SU-DHL-6 (cell line): ENCODE measurements around the gene P4HTM.

ENCODE experiments used
- H2AFZ ChIP-seq: fragments of 200-600 bp; sonication (generic); 2 replicates; pipeline ENCODE4 v1.6.1; 2014; ENCODE audit warnings: low read depth, mild to moderate bottlenecking, moderate library complexity, mixed read lengths, antibody characterized with exemption, low read length; ENCODE audit not compliant: severe bottlenecking
- H3F3A ChIP-seq: fragments of 200-600 bp; shearing (Covaris generic); 2 replicates; pipeline ENCODE4 v1.6.0; 2016; ENCODE audit warnings: antibody characterized with exemption, mild to moderate bottlenecking; ENCODE audit not compliant: insufficient read depth
- H3K27ac ChIP-seq: fragments of 200-600 bp; sonication (generic); 2 replicates; pipeline ENCODE4 v1.5.1; 2016; ENCODE audit warnings: low read depth, mild to moderate bottlenecking, low read length, moderate library complexity, mixed read lengths
- H3K27me3 ChIP-seq: fragments of 200-600 bp; sonication (generic), shearing (Covaris generic); 2 replicates; pipeline ENCODE4 v1.6.0; 2014; ENCODE audit warnings: mild to moderate bottlenecking, low read length
- H3K36me3 ChIP-seq: fragments of 200-600 bp; sonication (generic); 2 replicates; pipeline ENCODE4 v1.6.1; 2014; ENCODE audit warnings: mild to moderate bottlenecking, low read length, mixed read lengths
- H3K4me2 ChIP-seq: fragments of 300-600, 200-600 bp; shearing (Covaris generic), sonication (generic); 2 replicates; pipeline ENCODE4 v1.6.0; 2014; ENCODE audit warnings: low read length, low read depth, mild to moderate bottlenecking; ENCODE audit not compliant: poor library complexity, severe bottlenecking
- H3K4me3 ChIP-seq: fragments of 200-600 bp; sonication (generic); 2 replicates; pipeline ENCODE4 v1.5.1; 2014; ENCODE audit warnings: antibody characterized with exemption, low read length, mild to moderate bottlenecking, mixed read lengths; ENCODE audit not compliant: insufficient read depth, poor library complexity, severe bottlenecking
- H3K79me2 ChIP-seq: fragments of 200-600 bp; sonication (generic); 2 replicates; pipeline ENCODE4 v1.6.1; 2014; ENCODE audit warnings: mild to moderate bottlenecking, low read length, moderate library complexity; ENCODE audit not compliant: insufficient read depth
- H3K9ac ChIP-seq: fragments of 200-600 bp; sonication (generic); 2 replicates; pipeline ENCODE4 v1.7.0; 2014; ENCODE audit warnings: mild to moderate bottlenecking, low read length
- H3K9me2 ChIP-seq: fragments of 200-600 bp; sonication (generic); replicated peaks from 2 replicates; pipeline ENCODE4 v1.6.1; 2014; ENCODE audit warnings: low read length; ENCODE audit not compliant: insufficient read depth
- H3K9me3 ChIP-seq: fragments of 200-600 bp; sonication (generic); 2 replicates; pipeline ENCODE4 v1.6.1; 2014; ENCODE audit warnings: low read length, mixed read lengths; ENCODE audit not compliant: insufficient read depth
- H4K20me1 ChIP-seq: fragments of 200-600 bp; sonication (generic); 2 replicates; pipeline ENCODE4 v1.6.1; 2014; ENCODE audit warnings: low read depth, mild to moderate bottlenecking, antibody characterized with exemption, low read length, moderate library complexity, mixed read lengths
- CTCF ChIP-seq: fragments of 200-600 bp; sonication (generic); IDR thresholded peaks from one replicate; pipeline ENCODE4 v1.5.1; 2017; ENCODE audit warnings: antibody characterized with exemption, mild to moderate bottlenecking, low read length, moderate library complexity; ENCODE audit not compliant: insufficient read depth, poor library complexity, severe bottlenecking
- EZH2phosphoT487 ChIP-seq: fragments of 200-600 bp; sonication (generic), shearing (Covaris generic); conservative IDR thresholded peaks from 2 replicates; pipeline ENCODE4 v1.6.1; 2018; ENCODE audit warnings: mild to moderate bottlenecking, antibody characterized with exemption, low read length, moderate library complexity, mixed read lengths

Gene P4HTM

DNA sequence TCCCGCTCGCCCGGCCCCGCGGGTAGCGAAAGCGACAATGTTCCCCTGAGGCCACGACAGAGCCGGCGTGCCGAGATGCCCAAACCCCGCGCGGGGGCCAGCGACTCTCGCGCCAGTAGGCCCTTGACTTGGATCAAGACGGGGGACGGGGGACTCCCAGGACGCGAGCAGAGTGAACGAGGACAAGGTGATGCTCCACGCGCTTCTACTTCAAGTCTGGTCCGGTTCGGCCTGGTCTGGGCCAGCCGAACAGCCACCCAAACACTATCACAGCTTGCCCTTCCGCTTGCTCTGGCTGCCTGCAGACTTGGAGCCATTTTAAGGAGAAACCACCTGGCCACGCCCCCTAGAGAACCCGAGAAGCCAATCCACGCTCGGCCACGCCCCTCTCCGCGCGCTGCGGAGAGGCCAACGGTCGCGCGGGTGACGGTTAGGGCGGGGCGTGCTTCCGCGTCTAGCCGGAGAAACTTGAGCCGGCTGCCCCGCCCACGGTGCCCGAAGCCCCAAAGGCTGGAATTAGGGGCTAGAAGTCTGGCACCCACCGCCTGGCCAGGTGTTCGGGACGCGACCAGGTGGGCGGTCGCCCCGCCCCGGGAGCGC is 31.3 kb downstream of the P4HTM start:
- Histone ChIP-seq H3K9ac (peak overlapping the region; percentile 94), H3K36me3 (0 out of 2 replicates have a peak, but pooled peaks cover 7% of the 10 kb centered on the region), H3K9me3 (no peaks in the 10 kb centered on the region), H3K27me3 (no peaks in the 10 kb centered on the region), H3K4me2 (peak overlapping the region; percentile 71), H3K79me2 (peaks cover 21% of the 10 kb centered on the region; the same call in 1 of the 2 replicates), H3K9me2 (no peaks in the 10 kb centered on the region), H4K20me1 (no peaks in the 10 kb centered on the region), H2AFZ (no peak overlapping the region), H3K27ac (peak overlapping the region; percentile 94), H3F3A (peaks cover 31% of the 10 kb centered on the region), H3K4me3 (peak overlapping the region; percentile 79)
- no peak for TF ChIP-seq EZH2phosphoT487
- no peak for TF ChIP-seq CTCF

DNA sequence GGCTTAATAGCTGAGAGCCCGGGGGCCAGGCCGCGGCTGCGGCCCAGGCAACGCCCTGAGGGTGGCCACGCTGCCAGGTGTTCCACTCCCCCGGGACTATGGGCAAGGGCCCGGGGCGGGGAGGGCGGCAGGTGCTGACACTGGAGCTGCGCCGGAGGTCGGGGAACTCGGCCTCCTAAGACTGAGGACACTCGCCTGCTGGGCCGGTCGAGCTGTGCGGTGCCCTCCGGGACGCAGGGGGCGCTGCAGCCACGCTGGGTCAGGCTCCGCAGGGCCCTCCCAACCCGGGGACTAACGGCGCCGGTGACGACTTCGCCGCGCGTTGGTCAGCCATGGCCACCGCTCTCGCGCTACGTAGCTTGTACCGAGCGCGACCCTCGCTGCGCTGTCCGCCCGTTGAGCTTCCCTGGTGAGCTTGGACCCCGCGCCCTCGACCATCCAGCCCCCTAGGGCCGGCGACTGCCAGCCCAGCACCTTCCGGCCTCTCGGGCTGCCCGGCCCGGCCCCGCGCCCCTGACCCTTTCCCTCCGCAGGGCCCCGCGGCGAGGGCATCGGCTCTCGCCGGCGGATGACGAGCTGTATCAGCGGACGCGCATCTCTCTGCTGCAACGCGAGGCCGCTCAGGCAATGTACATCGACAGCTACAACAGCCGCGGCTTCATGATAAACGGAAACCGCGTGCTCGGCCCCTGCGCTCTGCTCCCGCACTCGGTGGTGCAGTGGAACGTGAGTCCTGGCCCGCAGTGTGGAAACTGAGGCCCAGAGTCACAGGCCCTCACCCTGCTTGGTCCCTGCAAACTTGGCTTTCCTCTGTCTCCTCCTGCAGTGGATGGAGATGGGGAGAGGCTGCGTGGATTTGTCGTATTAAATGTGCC is 32.0 kb downstream of the P4HTM start, which contains the start of gene NDUFAF3:
Gene NDUFAF3, plus strand, starts transcription at position 309 of the 875 bp plus-strand sequence. Its CDS starts 24 bp downstream, at position 333.
- Histone ChIP-seq H3K79me2 (peaks cover 21% of the 10 kb centered on the region; the same call in 1 of the 2 replicates), H3K9me3 (no peaks in the 10 kb centered on the region)

GRCh38 chr3:49022688-49023171 is 32.7 kb downstream of the P4HTM start:
- Histone ChIP-seq H3K9me2 (no peaks in the 10 kb centered on the region), H3F3A (peaks cover 25% of the 10 kb centered on the region), H3K36me3 (0 out of 2 replicates have a peak, but pooled peaks cover 11% of the 10 kb centered on the region), H2AFZ (no peak overlapping the region), H3K4me2 (peak overlapping the region; percentile 71), H3K79me2 (peaks cover 25% of the 10 kb centered on the region), H3K27ac (peak overlapping the region; percentile 94), H3K4me3 (peak overlapping the region; percentile 79), H3K9me3 (no peaks in the 10 kb centered on the region), H3K27me3 (no peaks in the 10 kb centered on the region), H4K20me1 (no peaks in the 10 kb centered on the region), H3K9ac (peak overlapping the region; percentile 94)
- TF ChIP-seq EZH2phosphoT487 (no peak), CTCF (no peak)

More for the DNA sequence above, 32.0 kb downstream of the P4HTM start, which contains the start of gene NDUFAF3:
- Histone ChIP-seq H3K9me2 (no peaks in the 10 kb centered on the region), H3K36me3 (0 out of 2 replicates have a peak, but pooled peaks cover 11% of the 10 kb centered on the region), H3F3A (peaks cover 28% of the 10 kb centered on the region), H2AFZ (peak within 1 kb of the TSS; percentile 32), H3K27ac (peak within 1 kb of the TSS; percentile 94), H3K9ac (peak within 1 kb of the TSS; percentile 94), H3K4me2 (peak within 1 kb of the TSS; percentile 71), H4K20me1 (no peaks in the 10 kb centered on the region), H3K4me3 (peak within 1 kb of the TSS; percentile 79), H3K27me3 (no peaks in the 10 kb centered on the region)
- TF ChIP-seq EZH2phosphoT487 = no peak
- TF ChIP-seq CTCF = peak; percentile 73
